Astrocyte of the spinal cord (primary cell): ENCODE measurements around the gene ZNF878.
"Not testable (repeated sequence)": the region's sequence is repeated elsewhere in the genome, so short reads cannot be mapped to it uniquely, and the experiment has no call there.

Experiments
- DNase-seq: peaks from one replicate; pipeline ENCODE4 v3.0.0; 2011; ENCODE audit warnings: low read depth, low spot score
- H3K4me3 ChIP-seq: 2 replicates; pipeline ENCODE4 v1.5.1; 2011; ENCODE audit warnings: low read depth, mild to moderate bottlenecking, low read length, moderate library complexity
- in situ Hi-C: cut with HindIII; loops from 2 replicates; pipeline ENCODE4 v1.10.0; 2017; ENCODE audit warnings: low sequenced_read_pairs
- TF ChIP-seq, protein P1 (sequence below): IDR thresholded peaks from 2 replicates; pipeline ENCODE4 v1.5.1; 2012; ENCODE audit warnings: low read depth, mild to moderate bottlenecking, low read length, inconsistent platforms

Gene ZNF878

DNA sequence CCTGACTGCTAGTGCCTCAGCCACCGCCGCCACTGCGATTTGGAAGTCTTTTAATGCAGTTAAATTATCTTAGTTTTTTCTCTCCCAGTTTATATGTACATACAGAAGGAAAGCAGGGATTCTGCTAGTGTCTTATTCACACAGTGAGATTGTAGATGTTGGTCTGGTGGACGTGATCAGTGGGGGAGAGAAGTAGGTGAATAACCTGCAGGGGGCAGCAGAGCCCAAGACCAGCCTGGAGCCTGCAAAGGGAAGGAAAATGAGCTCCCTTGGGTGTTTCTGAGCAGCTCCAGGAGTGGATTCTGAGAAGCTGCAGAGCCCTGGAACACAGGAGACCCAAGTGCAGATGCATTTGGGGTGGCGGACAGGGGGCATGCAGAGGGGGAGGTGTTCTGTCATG lies 38.0 kb upstream of the ZNF878 start:
- in situ Hi-C loops, result no loop called here
- peak; percentile 45 for DNase-seq
- no peak overlapping the region for H3K4me3 ChIP-seq
- TF ChIP-seq, protein P1, sequence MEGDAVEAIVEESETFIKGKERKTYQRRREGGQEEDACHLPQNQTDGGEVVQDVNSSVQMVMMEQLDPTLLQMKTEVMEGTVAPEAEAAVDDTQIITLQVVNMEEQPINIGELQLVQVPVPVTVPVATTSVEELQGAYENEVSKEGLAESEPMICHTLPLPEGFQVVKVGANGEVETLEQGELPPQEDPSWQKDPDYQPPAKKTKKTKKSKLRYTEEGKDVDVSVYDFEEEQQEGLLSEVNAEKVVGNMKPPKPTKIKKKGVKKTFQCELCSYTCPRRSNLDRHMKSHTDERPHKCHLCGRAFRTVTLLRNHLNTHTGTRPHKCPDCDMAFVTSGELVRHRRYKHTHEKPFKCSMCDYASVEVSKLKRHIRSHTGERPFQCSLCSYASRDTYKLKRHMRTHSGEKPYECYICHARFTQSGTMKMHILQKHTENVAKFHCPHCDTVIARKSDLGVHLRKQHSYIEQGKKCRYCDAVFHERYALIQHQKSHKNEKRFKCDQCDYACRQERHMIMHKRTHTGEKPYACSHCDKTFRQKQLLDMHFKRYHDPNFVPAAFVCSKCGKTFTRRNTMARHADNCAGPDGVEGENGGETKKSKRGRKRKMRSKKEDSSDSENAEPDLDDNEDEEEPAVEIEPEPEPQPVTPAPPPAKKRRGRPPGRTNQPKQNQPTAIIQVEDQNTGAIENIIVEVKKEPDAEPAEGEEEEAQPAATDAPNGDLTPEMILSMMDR, result peak; percentile 56

GRCh38 chr19:12085074-12085818 lies 32.5 kb upstream of the ZNF878 start:
- in situ Hi-C loops, result no loop called here
- no peak overlapping the region for H3K4me3 ChIP-seq
- TF ChIP-seq, protein P1, result no peak
- DNase-seq, result no peak

- DNase-seq, in situ Hi-C loops, H3K4me3 ChIP-seq: not testable (repeated sequence)
Measured at GRCh38 chr19:12083336-12083735, 30.6 kb upstream of the ZNF878 start.

DNA sequence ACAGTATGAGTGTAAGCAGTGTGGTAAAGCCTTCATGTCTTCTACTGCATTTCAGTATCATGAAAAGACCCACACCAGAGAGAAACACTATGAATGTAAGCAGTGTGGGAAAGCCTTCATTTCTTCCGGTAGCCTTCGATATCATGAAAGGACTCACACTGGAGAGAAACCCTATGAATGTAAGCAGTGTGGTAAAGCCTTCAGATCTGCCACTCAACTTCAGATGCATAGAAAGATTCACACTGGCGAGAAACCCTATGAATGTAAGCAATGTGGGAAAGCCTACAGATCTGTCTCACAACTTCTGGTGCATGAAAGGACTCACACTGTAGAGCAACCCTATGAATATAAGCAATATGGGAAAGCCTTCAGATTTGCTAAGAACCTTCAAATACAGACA lies 24.6 kb upstream of the ZNF878 start:
- no peak for DNase-seq
- no peak overlapping the region for H3K4me3 ChIP-seq
- TF ChIP-seq, protein P1, result no peak
- in situ Hi-C loops, result no loop called here

DNA sequence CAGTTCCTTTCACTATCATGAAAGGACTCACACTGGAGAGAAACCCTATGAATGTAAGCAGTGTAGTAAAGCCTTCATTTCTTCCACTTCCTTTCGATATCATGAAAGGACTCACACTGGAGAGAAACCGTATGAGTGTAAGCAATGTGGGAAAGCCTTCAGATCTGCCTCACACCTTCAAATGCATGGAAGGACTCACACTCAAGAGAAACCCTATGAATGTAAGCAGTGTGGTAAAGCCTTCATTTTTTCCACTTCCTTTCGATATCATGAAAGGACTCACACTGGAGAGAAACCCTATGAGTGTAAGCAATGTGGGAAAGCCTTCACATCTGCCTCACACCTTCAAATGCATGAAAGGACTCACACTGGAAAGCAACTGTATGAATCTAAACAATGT lies 23.6 kb upstream of the ZNF878 start:
- DNase-seq, H3K4me3 ChIP-seq, in situ Hi-C loops: not testable (repeated sequence)

GRCh38 chr19:12075538-12076139 lies 22.9 kb upstream of the ZNF878 start:
- TF ChIP-seq, protein P1, result no peak
- no peak overlapping the region for H3K4me3 ChIP-seq
- in situ Hi-C loops, result no loop called here
- peak; percentile 19 for DNase-seq

DNA sequence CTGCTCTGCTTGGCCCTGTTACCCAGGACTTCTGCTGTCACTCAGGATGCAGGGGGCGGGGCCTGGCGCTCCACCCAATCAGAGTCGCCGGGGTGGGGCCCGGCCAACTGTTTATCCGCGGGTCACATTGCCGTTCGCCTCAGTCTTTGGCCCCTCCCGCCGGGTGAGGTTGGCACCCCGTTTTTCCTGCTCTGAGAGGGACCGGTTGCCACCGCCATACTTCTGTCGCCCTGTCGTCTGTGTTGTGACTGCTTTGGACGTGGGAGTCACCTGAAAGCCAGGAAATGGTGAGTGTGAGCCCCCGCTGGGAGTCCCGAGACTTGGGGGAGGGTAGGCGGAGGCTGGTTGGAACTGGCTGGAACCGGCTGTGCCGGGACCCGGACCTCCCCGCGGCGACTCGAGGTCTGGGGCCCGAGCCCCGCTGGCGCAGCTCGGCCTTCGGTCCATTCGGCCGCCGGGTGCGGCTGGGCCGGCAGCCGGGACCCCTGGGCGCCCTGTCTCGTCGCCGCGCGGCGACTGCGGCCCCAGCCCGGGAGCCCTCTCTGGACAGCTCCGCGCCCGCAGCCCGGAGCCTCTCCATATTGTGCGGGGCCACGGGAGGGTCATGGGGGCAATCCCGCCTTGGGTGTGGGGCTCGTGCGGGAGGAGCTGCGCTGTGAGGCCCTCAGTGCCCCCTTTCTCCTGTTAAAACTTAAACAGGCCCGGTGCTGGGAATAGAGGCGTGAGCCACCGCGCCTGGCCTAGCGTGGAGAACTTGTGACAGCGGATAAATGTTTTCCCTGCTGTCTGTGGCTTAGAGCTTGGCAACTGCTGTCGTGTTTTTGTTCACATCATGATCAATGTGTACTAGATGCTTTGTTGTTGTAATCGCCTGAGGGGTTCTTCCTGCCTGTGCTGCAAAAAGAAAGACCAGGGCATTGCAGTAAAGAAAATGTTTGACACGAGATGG lies 12.1 kb upstream of the ZNF878 start, which contains the start of gene ZNF844:
TSS of gene ZNF844 (plus strand) at position 142 of the 949 bp plus-strand sequence. CDS start at position 285, 143 bp downstream.
- DNase-seq, result peak; percentile 90
- TF ChIP-seq, protein P1, result no peak
- H3K4me3 ChIP-seq, result peak within 1 kb of the TSS; percentile 57
- in situ Hi-C loops, result no loop called here
